Stomach smooth muscle (tissue), 2 donors: ENCODE data around the gene ATG7.

ENCODE experiments used
- H3K27ac ChIP-seq: one replicate; pipeline ENCODE4 v1.7.0; 2013; ENCODE audit warnings: mild to moderate bottlenecking, low read length, inconsistent platforms
- H3K27me3 ChIP-seq, 2 donors: one replicate each; pipeline ENCODE4 v1.7.0; 2013; ENCODE audit warnings: low read length in 2 of 2; ENCODE audit not compliant: insufficient read depth in 2 of 2, control insufficient read depth in 1 of 2
- H3K36me3 ChIP-seq, 2 donors: one replicate each; pipeline ENCODE4 v1.7.0; 2013; ENCODE audit warnings: low read length in 2 of 2; ENCODE audit not compliant: control insufficient read depth in 2 of 2, insufficient read depth in 2 of 2
- H3K4me1 ChIP-seq: one replicate; pipeline ENCODE4 v1.7.0; 2013; ENCODE audit warnings: low read length; ENCODE audit not compliant: control insufficient read depth, insufficient read depth
- H3K4me3 ChIP-seq, 2 donors: one replicate each; pipeline ENCODE4 v1.7.0; 2013; ENCODE audit warnings: low read length in 2 of 2
- H3K9ac ChIP-seq, 2 donors: one replicate each; pipeline ENCODE4 v1.7.0; 2013; ENCODE audit warnings: low read length in 2 of 2, mild to moderate bottlenecking in 1 of 2
- H3K9me3 ChIP-seq, 2 donors: one replicate each; pipeline ENCODE4 v1.7.0; 2013; ENCODE audit warnings: low read length in 2 of 2; ENCODE audit not compliant: control insufficient read depth in 2 of 2
- donor health status: healthy.
- donor health status: Pancreatic carcinoma.

Gene ATG7

DNA sequence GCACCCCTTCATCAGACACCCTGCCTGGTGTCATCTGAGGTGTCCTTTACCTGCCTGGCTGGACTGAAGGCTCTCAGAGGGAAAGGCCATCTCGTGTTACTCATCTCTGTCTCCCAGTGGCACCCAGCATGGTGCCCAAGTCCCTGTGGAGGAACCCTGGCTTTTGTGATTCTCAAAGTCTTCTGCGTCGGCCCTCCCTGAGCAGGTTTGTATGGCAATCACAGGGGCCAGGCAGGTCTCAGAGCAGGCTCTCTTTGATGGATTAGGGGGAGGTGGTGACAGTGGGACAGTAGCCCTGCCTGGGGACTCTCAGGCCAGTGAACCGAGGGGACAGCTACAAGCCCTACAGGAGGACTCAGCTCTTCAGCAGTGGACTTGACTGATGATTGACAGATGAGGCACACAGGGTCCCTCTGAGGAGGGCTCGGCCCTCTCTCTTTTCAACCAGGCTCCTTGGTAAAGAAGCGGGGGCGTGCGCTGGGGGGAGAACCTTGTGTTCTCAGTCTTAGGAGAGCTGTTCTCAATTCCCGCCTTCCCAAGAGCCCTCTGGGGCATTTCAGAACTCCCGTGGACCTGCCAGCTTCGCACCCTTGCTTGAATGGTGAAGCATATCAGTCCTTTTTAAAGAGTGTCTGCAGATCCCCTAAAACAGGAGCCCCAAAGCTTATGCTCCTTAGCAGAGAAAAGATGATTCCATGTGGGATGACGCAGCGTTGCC lies 263.2 kb downstream of the ATG7 start:
- H3K9ac ChIP-seq = no peak overlapping the region
- H3K9me3 ChIP-seq = no peaks in the 10 kb centered on the region
- peaks cover 6% of the 10 kb centered on the region for H3K4me1 ChIP-seq
- H3K4me3 ChIP-seq = no peak overlapping the region
- H3K27ac ChIP-seq = no peak overlapping the region
- no peaks in the 10 kb centered on the region for H3K36me3 ChIP-seq
- no peaks in the 10 kb centered on the region for H3K27me3 ChIP-seq

GRCh38 chr3:11536132-11536935 lies 264.1 kb downstream of the ATG7 start:
- H3K9ac ChIP-seq = no peak overlapping the region
- H3K4me1 ChIP-seq = peaks cover 5% of the 10 kb centered on the region
- H3K27ac ChIP-seq = no peak overlapping the region
- H3K36me3 ChIP-seq = no peaks in the 10 kb centered on the region
- H3K4me3 ChIP-seq = no peak overlapping the region
- no peaks in the 10 kb centered on the region for H3K27me3 ChIP-seq
- no peaks in the 10 kb centered on the region for H3K9me3 ChIP-seq

DNA sequence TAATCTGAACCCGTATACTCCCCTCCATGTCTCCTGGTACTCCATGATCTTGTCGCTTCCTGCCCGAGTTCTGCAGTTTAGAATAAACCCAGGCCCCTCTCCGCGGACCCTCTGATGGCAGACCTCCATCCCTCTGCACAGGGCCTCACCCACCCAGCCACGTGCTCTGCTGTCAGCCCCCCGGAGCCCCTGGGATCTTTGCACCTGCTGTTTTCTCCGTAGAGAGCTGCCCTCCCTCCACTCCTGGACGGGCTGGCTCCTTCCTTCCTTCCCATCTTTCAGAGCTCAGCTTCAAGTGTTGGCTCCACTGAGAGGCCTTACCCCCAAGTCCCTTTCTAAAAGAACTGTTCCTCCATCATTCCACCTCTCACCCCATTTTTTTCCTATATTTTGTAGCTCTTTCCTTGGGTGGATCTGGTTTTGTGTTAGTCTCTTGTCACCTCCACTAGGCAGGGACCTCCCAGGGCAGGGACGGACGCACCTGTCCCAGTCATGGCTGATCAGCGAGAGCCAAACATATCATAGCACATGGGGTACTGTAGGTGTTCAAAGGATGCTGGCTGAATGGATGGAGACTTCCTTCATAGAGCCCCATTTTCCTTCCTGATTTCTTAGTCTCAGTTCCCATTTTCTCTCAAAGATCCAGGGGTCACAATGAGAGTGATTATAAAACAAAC lies 264.9 kb downstream of the ATG7 start:
- Histone ChIP-seq H3K36me3 (no peaks in the 10 kb centered on the region), H3K4me3 (no peak overlapping the region), H3K27me3 (no peaks in the 10 kb centered on the region), H3K4me1 (peaks cover 5% of the 10 kb centered on the region), H3K27ac (no peak overlapping the region), H3K9me3 (no peaks in the 10 kb centered on the region), H3K9ac (no peak overlapping the region)

GRCh38 chr3:11538581-11538980 lies 266.4 kb downstream of the ATG7 start:
- Histone ChIP-seq H3K4me1 (peaks cover 5% of the 10 kb centered on the region), H3K27me3 (no peaks in the 10 kb centered on the region), H3K27ac (no peak overlapping the region), H3K9me3 (no peaks in the 10 kb centered on the region), H3K4me3 (no peak overlapping the region), H3K9ac (no peak overlapping the region), H3K36me3 (no peaks in the 10 kb centered on the region)

DNA sequence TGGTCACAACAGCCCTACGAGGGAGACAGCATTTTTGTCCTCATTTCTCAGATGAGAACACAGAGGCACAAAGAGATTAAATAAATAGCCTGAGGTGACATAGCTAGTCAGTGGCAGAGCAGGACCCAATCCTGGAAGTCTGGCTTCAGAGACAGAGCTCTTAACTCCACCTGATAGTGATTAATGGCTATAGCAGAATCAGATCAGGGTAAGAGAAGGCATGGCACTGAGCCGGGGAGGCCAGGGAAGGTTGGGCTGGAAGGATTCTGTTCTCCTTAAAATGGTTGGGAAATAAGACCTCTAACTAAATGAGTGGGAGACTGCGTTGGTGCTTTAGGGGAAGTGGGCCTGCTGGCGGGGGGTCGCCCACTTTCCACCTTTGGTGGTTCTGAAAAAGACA lies 267.0 kb downstream of the ATG7 start:
- no peak overlapping the region for H3K9ac ChIP-seq
- no peaks in the 10 kb centered on the region for H3K36me3 ChIP-seq
- no peak overlapping the region for H3K4me3 ChIP-seq
- no peaks in the 10 kb centered on the region for H3K27me3 ChIP-seq
- peaks cover 3% of the 10 kb centered on the region for H3K4me1 ChIP-seq
- H3K9me3 ChIP-seq = peaks cover 0 to 2% of the 10 kb centered on the region in 2 donors
- H3K27ac ChIP-seq = no peak overlapping the region

DNA sequence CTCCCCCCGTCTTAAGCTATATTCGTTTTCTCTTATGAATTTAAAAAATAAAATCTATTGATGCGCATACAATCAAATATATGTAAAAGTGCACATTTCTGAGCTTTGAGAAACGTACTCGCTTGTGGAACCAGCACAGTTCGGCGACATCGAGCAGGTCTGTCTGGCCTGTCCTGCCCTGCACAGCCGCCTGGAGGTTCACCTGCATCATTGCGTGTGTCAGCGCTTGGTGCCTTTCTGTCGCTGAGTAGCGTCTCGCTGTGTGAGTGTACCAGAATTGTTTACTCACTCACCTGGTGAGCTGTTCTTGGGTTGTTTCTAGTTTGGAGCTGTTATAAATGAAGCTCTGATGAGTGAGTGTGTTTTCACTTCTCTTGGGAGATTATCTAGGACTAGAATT lies 267.5 kb downstream of the ATG7 start:
- Histone ChIP-seq H3K27me3 (no peaks in the 10 kb centered on the region), H3K27ac (no peak overlapping the region), H3K4me1 (peaks cover 7% of the 10 kb centered on the region), H3K36me3 (no peaks in the 10 kb centered on the region), H3K9me3 (peaks cover 0 to 2% of the 10 kb centered on the region in 2 donors), H3K4me3 (no peak overlapping the region), H3K9ac (no peak overlapping the region)

DNA sequence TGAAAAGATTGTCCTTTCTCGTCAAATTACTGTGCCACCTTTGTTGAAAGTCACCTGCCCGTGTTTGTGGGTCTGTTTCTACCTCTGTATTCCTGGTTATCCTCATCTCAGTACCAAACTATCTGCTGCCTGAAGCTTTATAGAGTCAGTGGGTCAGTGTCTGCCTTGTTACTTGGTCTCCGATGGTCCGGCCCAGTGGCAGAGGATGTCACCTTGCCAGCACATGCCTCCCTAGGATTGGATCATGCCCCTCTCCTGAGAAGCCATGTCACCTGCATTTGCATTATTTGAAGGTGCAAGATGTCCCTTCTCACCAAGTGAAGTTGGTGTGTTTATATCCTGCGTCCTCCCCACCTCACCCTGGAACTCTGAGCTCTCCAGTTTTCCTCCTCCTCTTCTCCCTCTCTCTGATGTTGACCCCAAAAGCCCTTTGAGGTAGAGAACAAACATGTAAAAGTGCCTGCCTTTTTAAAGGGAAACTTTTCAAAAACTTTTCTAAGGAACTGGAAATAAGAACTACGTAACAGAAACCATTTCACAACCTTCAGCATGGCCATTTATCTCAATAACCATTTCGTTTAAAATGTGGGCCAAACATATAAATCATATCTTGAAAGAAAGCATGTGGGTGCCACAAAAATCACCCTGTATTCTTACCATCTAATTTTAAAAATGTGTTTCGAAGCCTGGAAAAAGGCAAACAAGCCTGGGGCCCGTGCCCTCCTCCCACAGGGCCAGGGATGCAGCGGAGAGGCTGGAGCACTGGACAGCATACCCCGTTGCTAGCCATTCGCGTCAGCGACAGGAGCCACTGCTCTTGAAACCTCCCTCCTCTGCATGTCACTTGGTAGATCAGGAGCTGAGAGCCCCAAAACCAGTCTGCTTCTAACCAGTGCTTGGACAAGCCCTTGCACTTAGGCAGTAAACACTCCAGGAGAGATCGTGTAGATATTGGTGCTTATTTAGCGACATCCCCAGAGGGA lies 269.4 kb downstream of the ATG7 start:
- H3K27ac ChIP-seq = no peak overlapping the region
- no peaks in the 10 kb centered on the region for H3K27me3 ChIP-seq
- no peaks in the 10 kb centered on the region for H3K36me3 ChIP-seq
- peaks cover 9% of the 10 kb centered on the region for H3K4me1 ChIP-seq
- H3K9ac ChIP-seq = no peak overlapping the region
- peaks cover 0 to 2% of the 10 kb centered on the region in 2 donors for H3K9me3 ChIP-seq
- no peak overlapping the region for H3K4me3 ChIP-seq

DNA sequence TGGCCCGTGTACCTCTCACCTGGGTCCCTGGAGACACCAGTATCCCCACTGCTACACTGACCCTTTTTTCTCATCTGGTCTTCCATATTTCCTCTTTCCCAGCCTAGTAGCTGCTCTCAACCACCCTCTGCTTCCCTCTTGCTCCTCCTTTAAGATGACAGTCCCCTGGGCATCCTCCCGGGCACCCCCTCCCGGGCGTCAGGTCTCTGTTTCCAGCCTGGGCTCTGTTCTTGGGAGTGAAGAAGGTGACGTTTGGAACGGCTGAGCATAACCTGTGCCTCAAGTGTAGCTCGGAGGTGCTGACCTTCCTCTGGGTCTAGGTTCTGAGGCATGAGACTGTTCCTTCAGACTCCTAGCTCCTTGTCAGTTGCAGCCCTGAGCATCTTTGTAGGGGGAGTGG lies 270.4 kb downstream of the ATG7 start:
- Histone ChIP-seq H3K27me3 (no peaks in the 10 kb centered on the region), H3K9ac (no peak overlapping the region), H3K4me1 (peaks cover 9% of the 10 kb centered on the region), H3K27ac (no peak overlapping the region), H3K4me3 (no peak overlapping the region), H3K9me3 (peaks cover 0 to 2% of the 10 kb centered on the region in 2 donors), H3K36me3 (no peaks in the 10 kb centered on the region)

- Histone ChIP-seq H3K9me3 (peaks cover 0 to 2% of the 10 kb centered on the region in 2 donors), H3K4me3 (no peak overlapping the region), H3K9ac (no peak overlapping the region), H3K27ac (no peak overlapping the region), H3K4me1 (peaks cover 9% of the 10 kb centered on the region), H3K36me3 (no peaks in the 10 kb centered on the region), H3K27me3 (no peaks in the 10 kb centered on the region)
Measured at GRCh38 chr3:11543141-11543947, 271.1 kb downstream of the ATG7 start.
